Trophoblast cell (in vitro differentiated cells and primary cell): ENCODE measurements around the gene ATXN2L.
A peak's percentile ranks its signal among the peaks of the same experiment; 100 is the strongest.

Source experiments
- DNase-seq, 2 donors: peaks; one replicate each; pipeline ENCODE4 v3.0.0-alpha.2; 2016
- H2AFZ ChIP-seq: 2 replicates; pipeline ENCODE4 v1.6.1; 2013; ENCODE audit warnings: low read length, moderate library complexity, mild to moderate bottlenecking; ENCODE audit not compliant: insufficient read depth, poor library complexity
- H2AK5ac ChIP-seq: 2 replicates; pipeline ENCODE4 v1.6.1; 2013; ENCODE audit warnings: mild to moderate bottlenecking, low read length
- H2BK120ac ChIP-seq: 2 replicates; pipeline ENCODE4 v1.6.1; 2013; ENCODE audit warnings: low read length, mild to moderate bottlenecking, moderate library complexity; ENCODE audit not compliant: insufficient read depth, poor library complexity
- H2BK12ac ChIP-seq: 2 replicates; pipeline ENCODE4 v1.6.1; 2013; ENCODE audit warnings: mild to moderate bottlenecking, low read length, moderate library complexity
- H2BK5ac ChIP-seq: 2 replicates; pipeline ENCODE4 v1.6.1; 2013; ENCODE audit warnings: low read length, low read depth, moderate library complexity, mild to moderate bottlenecking; ENCODE audit not compliant: poor library complexity
- H3K14ac ChIP-seq: 2 replicates; pipeline ENCODE4 v1.6.1; 2013; ENCODE audit warnings: mild to moderate bottlenecking, low read length
- H3K18ac ChIP-seq: 2 replicates; pipeline ENCODE4 v1.6.1; 2013; ENCODE audit warnings: mild to moderate bottlenecking, low read length
- H3K23ac ChIP-seq: 2 replicates; pipeline ENCODE4 v1.6.1; 2013; ENCODE audit warnings: low read length
- H3K27ac ChIP-seq: 2 replicates; pipeline ENCODE4 v1.5.1; 2013; ENCODE audit warnings: low read depth, mild to moderate bottlenecking, inconsistent platforms, low read length, moderate library complexity
- H3K27me3 ChIP-seq: 2 replicates; pipeline ENCODE4 v1.6.1; 2013; ENCODE audit warnings: inconsistent platforms, mild to moderate bottlenecking, low read length, moderate library complexity; ENCODE audit not compliant: insufficient read depth
- H3K36me3 ChIP-seq, 2 experiments: 1 replicate in 1 of 2; 2 replicates in 1 of 2; pipeline ENCODE4 v1.6.1; 2013; ENCODE audit warnings: low read length in 2 of 2, mild to moderate bottlenecking in 2 of 2, moderate library complexity in 1 of 2; ENCODE audit not compliant: insufficient read depth in 2 of 2, control insufficient read depth in 1 of 2
- H3K4ac ChIP-seq: 2 replicates; pipeline ENCODE4 v1.6.1; 2013; ENCODE audit warnings: low read depth, mild to moderate bottlenecking, low read length, moderate library complexity
- H3K4me1 ChIP-seq, 2 experiments: 1 replicate in 1 of 2; 2 replicates in 1 of 2; pipeline ENCODE4 v1.6.1; 2013; ENCODE audit warnings: low read length in 2 of 2, mild to moderate bottlenecking in 2 of 2, moderate library complexity in 1 of 2; ENCODE audit not compliant: insufficient read depth in 2 of 2, control insufficient read depth in 1 of 2
- H3K4me2 ChIP-seq: 2 replicates; pipeline ENCODE4 v1.6.1; 2013; ENCODE audit warnings: inconsistent platforms, mild to moderate bottlenecking, low read length, moderate library complexity
- H3K4me3 ChIP-seq: 2 replicates; pipeline ENCODE4 v1.5.1; 2013; ENCODE audit warnings: mild to moderate bottlenecking, low read depth, low read length, inconsistent platforms
- H3K79me1 ChIP-seq: one replicate; pipeline ENCODE4 v1.6.1; 2013; ENCODE audit warnings: low read length
- H3K79me2 ChIP-seq: 2 replicates; pipeline ENCODE4 v1.6.1; 2013; ENCODE audit warnings: low read length, mild to moderate bottlenecking; ENCODE audit not compliant: control insufficient read depth, insufficient read depth, poor library complexity
- H3K9ac ChIP-seq: 2 replicates; pipeline ENCODE4 v1.6.1; 2013; ENCODE audit warnings: mild to moderate bottlenecking, low read length
- H3K9me3 ChIP-seq: 2 replicates; pipeline ENCODE4 v1.6.1; 2013; ENCODE audit warnings: low read depth, mild to moderate bottlenecking, control low read depth, inconsistent platforms, low read length; ENCODE audit not compliant: insufficient read depth
- H4K12ac ChIP-seq: 2 replicates; pipeline ENCODE4 v1.6.1; 2013; ENCODE audit warnings: low read depth, mild to moderate bottlenecking, low read length, moderate library complexity
- H4K8ac ChIP-seq: 2 replicates; pipeline ENCODE4 v1.6.1; 2013; ENCODE audit warnings: low read depth, mild to moderate bottlenecking, low read length, moderate library complexity
- H4K91ac ChIP-seq: one replicate; pipeline ENCODE4 v1.6.1; 2013; ENCODE audit warnings: low read depth, mild to moderate bottlenecking, low read length, moderate library complexity
- WGBS: extraction: QIAGEN DNeasy Blood & Tissue Kit; methylation state at CpG from one replicate; pipeline ENCODE4 v1.1.7; 2013; ENCODE audit warnings: missing lambda C conversion rate; ENCODE audit not compliant: insufficient read length, insufficient coverage; ENCODE audit errors: extremely low coverage; 5-methylcytosine and 5-hydroxymethylcytosine counted together

Gene ATXN2L

DNA sequence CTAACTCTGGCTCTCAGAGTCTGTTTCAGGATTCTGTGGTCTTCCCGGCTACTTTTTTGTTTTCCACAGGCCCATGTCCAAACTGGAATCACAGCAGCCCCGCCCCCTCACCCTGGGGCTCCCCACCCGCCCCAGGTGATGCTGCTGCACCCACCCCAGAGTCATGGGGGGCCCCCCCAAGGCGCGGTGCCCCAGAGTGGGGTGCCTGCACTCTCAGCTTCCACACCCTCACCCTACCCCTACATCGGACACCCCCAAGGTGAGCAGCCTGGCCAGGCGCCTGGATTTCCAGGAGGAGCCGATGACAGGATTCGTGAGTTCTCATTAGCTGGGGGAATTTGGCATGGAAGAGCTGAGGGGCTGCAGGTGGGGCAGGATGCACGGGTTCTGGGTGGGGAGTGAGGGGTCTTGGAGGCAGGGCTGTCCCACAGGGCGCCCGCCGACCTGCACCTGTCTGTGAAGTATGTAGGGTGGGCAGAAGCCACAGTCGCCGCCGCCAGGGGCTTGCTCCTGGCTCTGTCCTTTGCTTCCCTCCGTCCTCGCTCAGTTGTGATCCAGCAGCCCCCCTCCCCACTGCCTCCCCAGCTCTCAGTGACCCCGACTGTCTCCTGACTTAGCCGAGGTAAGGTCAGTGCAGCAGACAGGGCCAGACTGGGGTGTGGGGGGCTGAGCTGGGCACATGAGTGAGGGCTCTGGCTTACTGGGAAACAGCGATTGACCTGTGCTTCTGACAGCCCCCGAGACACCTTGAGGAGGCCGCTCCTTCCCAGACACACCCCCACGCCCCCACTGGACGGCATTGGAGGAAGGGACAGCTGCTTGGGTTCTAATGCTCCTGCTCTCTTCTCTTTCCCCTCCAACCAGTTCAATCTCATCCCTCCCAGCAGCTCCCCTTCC, 13.3 kb downstream of the ATXN2L start:
- H3K9me3 ChIP-seq = no peaks in the 10 kb centered on the region
- no peak overlapping the region for H3K9ac ChIP-seq
- no peak for DNase-seq

DNA sequence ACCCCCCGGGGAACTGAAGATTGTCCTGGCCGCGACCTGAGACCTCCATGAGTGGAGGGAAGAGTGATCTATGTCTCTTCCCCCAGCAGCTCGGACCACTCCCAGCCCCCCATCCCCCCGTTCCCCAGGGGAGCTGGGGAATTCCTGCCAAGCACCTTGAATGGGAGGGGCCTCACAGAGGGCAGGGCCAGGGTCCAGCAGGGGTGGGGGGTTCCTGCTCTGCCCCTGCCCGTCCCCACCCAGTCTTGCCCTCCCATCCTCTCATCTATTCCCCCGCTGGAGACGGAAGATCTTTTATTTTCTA, 13.9 kb downstream of the ATXN2L start:
- Histone ChIP-seq H3K79me2 (no peaks in the 10 kb centered on the region), H3K27ac (no peak overlapping the region)
- no CpG with 5 or more reads among the region's 8 CpGs for WGBS

More for the DNA sequence above, 13.3 kb downstream of the ATXN2L start:
- Histone ChIP-seq H2AFZ (no peak overlapping the region), H3K27ac (no peak overlapping the region), H3K79me2 (no peaks in the 10 kb centered on the region), H3K79me1 (no peaks in the 10 kb centered on the region), H3K27me3 (no peaks in the 10 kb centered on the region), H4K12ac (no peak overlapping the region), H3K36me3 (peaks cover 62 to 75% of the 10 kb centered on the region in 2 experiments), H3K4me1 (no peaks in the 10 kb centered on the region), H2BK120ac (no peak overlapping the region), H3K4me3 (no peak overlapping the region), H3K18ac (no peak overlapping the region), H4K91ac (no peak overlapping the region), H2BK5ac (no peak overlapping the region), H3K4me2 (no peak overlapping the region), H4K8ac (no peak overlapping the region), H2BK12ac (no peak overlapping the region), H3K4ac (no peak overlapping the region), H3K23ac (no peak overlapping the region), H3K14ac (no peak overlapping the region), H2AK5ac (no peak overlapping the region)
- WGBS = no CpG with 5 or more reads among the region's 25 CpGs

DNA sequence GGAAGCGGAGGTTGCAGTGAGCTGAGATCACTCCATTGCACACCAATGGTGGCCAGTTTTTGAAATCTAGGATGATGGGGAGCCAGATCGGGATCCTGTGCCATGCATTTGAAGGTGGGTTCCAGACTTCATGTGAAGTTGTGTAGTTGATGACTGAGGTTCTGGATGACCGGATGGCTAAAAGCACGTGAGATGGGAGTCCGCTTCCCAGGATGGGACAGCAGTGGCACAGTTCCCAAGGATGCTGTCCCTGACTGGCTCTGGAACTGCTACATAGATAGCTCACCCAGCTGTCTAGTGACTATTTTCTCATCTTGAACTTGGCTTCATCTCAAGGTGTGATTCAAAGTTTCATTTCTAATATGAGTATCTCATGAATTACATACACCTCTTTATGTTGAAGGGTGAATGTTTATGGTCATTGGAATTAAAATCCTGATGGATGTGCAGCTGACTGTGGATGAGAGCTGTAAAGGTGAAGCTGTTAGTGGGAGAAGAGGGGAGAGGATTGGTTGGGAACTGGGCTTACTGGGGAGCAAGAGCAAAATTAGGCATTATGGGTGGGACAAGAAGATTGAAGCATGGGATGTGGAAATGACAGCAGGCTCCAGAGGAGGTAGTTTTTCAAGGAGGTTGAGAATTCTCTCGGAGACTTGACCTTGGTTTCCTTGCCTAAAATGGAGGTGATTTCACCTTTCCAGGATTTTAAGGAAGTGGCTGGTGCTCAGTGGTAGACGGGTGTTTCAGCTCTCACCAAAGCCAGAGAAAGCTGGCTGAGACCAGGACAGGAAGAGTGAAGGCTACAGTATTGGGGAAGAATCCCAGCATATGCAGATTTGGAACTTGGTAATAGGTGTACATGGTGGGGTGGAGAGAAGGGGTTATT, 15.1 kb downstream of the ATXN2L start:
- no peak overlapping the region for H3K9ac ChIP-seq
- H2BK120ac ChIP-seq = no peak overlapping the region
- WGBS = no CpG with 5 or more reads among the region's 7 CpGs
- H4K91ac ChIP-seq = no peak overlapping the region
- H3K18ac ChIP-seq = no peak overlapping the region
- no peak overlapping the region for H3K4me3 ChIP-seq
- no peak overlapping the region for H2BK12ac ChIP-seq
- H2AK5ac ChIP-seq = no peak overlapping the region
- no peak overlapping the region for H3K27ac ChIP-seq
- no peak overlapping the region for H3K23ac ChIP-seq
- no peak overlapping the region for H3K4me2 ChIP-seq
- H4K8ac ChIP-seq = no peak overlapping the region
- H3K79me2 ChIP-seq = no peaks in the 10 kb centered on the region
- peaks cover 58 to 69% of the 10 kb centered on the region in 2 experiments for H3K36me3 ChIP-seq
- no peak overlapping the region for H2BK5ac ChIP-seq
- no peak overlapping the region for H3K4ac ChIP-seq
- DNase-seq = no peak
- H2AFZ ChIP-seq = no peak overlapping the region
- H3K14ac ChIP-seq = no peak overlapping the region
- no peaks in the 10 kb centered on the region for H3K4me1 ChIP-seq
- H3K79me1 ChIP-seq = no peaks in the 10 kb centered on the region
- H4K12ac ChIP-seq = peak overlapping the region; percentile 44
- H3K9me3 ChIP-seq = no peaks in the 10 kb centered on the region
- H3K27me3 ChIP-seq = no peaks in the 10 kb centered on the region

More for the DNA sequence above, 13.9 kb downstream of the ATXN2L start:
- H3K23ac ChIP-seq = no peak overlapping the region
- no peak overlapping the region for H3K4me2 ChIP-seq
- H4K91ac ChIP-seq = no peak overlapping the region
- no peaks in the 10 kb centered on the region for H3K9me3 ChIP-seq
- no peak overlapping the region for H3K4ac ChIP-seq
- H2AK5ac ChIP-seq = no peak overlapping the region
- H3K4me1 ChIP-seq = no peaks in the 10 kb centered on the region
- no peak overlapping the region for H4K12ac ChIP-seq
- no peak for DNase-seq
- H3K4me3 ChIP-seq = no peak overlapping the region
- no peak overlapping the region for H3K14ac ChIP-seq
- no peak overlapping the region for H4K8ac ChIP-seq
- no peak overlapping the region for H2BK12ac ChIP-seq
- H3K18ac ChIP-seq = no peak overlapping the region
- H3K9ac ChIP-seq = no peak overlapping the region
- no peaks in the 10 kb centered on the region for H3K27me3 ChIP-seq
- H2AFZ ChIP-seq = no peak overlapping the region
- H2BK5ac ChIP-seq = no peak overlapping the region
- H3K36me3 ChIP-seq = peaks cover 56 to 69% of the 10 kb centered on the region in 2 experiments
- H2BK120ac ChIP-seq = no peak overlapping the region
- no peaks in the 10 kb centered on the region for H3K79me1 ChIP-seq

DNA sequence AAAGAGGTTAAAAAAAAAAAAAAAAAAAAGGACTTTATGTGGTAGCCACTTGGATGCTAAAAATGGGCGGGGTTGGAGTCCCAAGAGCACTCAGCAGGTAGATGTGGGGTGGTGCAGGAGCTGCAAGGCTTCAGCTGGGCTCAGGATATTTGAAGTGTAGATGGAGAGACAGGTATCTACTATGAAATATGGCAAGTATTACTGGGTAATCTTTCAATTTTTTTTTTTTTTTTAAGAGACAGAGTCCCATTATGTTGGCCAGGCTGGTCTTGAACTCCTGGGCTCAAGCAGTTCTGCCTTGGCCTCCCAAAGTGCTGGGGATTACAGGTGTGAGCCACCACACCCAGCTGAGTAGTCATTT, 15.7 kb downstream of the ATXN2L start:
- Histone ChIP-seq H3K4me3 (no peak overlapping the region), H2BK120ac (no peak overlapping the region), H3K14ac (no peak overlapping the region), H4K12ac (no peak overlapping the region), H3K18ac (no peak overlapping the region), H3K79me1 (no peaks in the 10 kb centered on the region), H2BK12ac (no peak overlapping the region), H3K4ac (no peak overlapping the region), H2AK5ac (no peak overlapping the region), H3K27ac (no peak overlapping the region), H3K27me3 (no peaks in the 10 kb centered on the region), H4K91ac (no peak overlapping the region), H3K4me1 (no peaks in the 10 kb centered on the region), H4K8ac (no peak overlapping the region), H3K4me2 (no peak overlapping the region), H3K36me3 (peaks cover 57 to 69% of the 10 kb centered on the region in 2 experiments), H3K79me2 (no peaks in the 10 kb centered on the region), H2AFZ (no peak overlapping the region), H2BK5ac (no peak overlapping the region), H3K9ac (no peak overlapping the region), H3K9me3 (no peaks in the 10 kb centered on the region), H3K23ac (no peak overlapping the region)
- DNase-seq = no peak
- no CpG with 5 or more reads among the region's 1 CpG for WGBS
